GM12878 (cell line): ENCODE measurements around the gene DPM3. TPM values are rescaled to one million over a fixed set of nuclear protein-coding genes. Genes with fewer than 3 reads are reported as not detected.

ENCODE experiments used
- ATAC-seq: fragments of 200-7000 bp; cut with Tn5 transposase; 3 replicates; pipeline ENCODE4 v1.9.1; 2020; ENCODE audit warnings: mild to moderate bottlenecking, moderate library complexity
- BruUV-seq: library from RNA; stranded (reverse); fragments of 400-500 nt; replicated peaks from 2 replicates; lab custom pipeline; 2021; lab: Mats Ljungman, UMichigan
- CTCF ChIA-PET: fragments of 300-600 bp; sonication (Branson Sonifier 250); formaldehyde crosslinking; extraction: SDS; loops from one replicate; lab custom pipeline; 2021; ENCODE audit warnings: inconsistent platforms; lab: Yijun Ruan, JAX
- POLR2A ChIA-PET: fragments of 350-600 bp; formaldehyde crosslinking; extraction: SDS; loops from one replicate; lab custom pipeline; 2021; ENCODE audit warnings: inconsistent platforms; lab: Charles Lee
- RAD21 ChIA-PET: fragments of 300-600 bp; sonication (Branson Sonifier 250); formaldehyde crosslinking; loops from one replicate; lab custom pipeline; 2023; ENCODE audit warnings: antibody characterized with exemption; ENCODE audit not compliant: unreplicated experiment; lab: Charles Lee
- SMC1A ChIA-PET: fragments of 300-600 bp; sonication (Branson Sonifier 250); formaldehyde crosslinking; loops from one replicate; lab custom pipeline; 2023; ENCODE audit not compliant: unreplicated experiment, uncharacterized antibody; lab: Charles Lee
- DNase-seq: peaks from one replicate; pipeline ENCODE4 v3.0.0-alpha.2; 2011; ENCODE audit warnings: low read depth, low spot score
- FAIRE-seq: peaks from 3 replicates; lab custom pipeline; 2011; peaks lifted over from hg19 to GRCh38; lab: Jason Lieb, UNC
- H2AFZ ChIP-seq: 2 replicates; pipeline ENCODE4 v1.6.0; 2011; ENCODE audit warnings: low read depth, low read length, control low read depth; ENCODE audit not compliant: control insufficient read depth
- H3K27ac ChIP-seq: 2 replicates; pipeline ENCODE4 v1.5.1; 2011; ENCODE audit warnings: control low read depth; ENCODE audit not compliant: control insufficient read depth, insufficient read depth
- H3K27me3 ChIP-seq, 2 experiments: replicated peaks in 1 of 2; 2 replicates each; pipeline versions ENCODE4 v1.6.0 to v1.6.1; 2011; ENCODE audit warnings: low read length in 1 of 2; ENCODE audit not compliant: control insufficient read depth in 2 of 2, insufficient read depth in 2 of 2
- H3K36me3 ChIP-seq, 2 experiments: 2 replicates each; pipeline ENCODE4 v1.5.1; 2011; ENCODE audit warnings: low read length in 1 of 2; ENCODE audit not compliant: control insufficient read depth in 2 of 2, insufficient read depth in 2 of 2
- H3K4me1 ChIP-seq: 2 replicates; pipeline ENCODE4 v1.6.1; 2011; ENCODE audit warnings: mild to moderate bottlenecking, low read length, moderate library complexity, mixed read lengths; ENCODE audit not compliant: control insufficient read depth, insufficient read depth
- H3K4me2 ChIP-seq: 2 replicates; pipeline ENCODE4 v1.6.0; 2011; ENCODE audit warnings: control low read depth; ENCODE audit not compliant: control insufficient read depth, insufficient read depth
- H3K4me3 ChIP-seq: fragments of 200-600 bp; sonication (generic); 2 replicates; pipeline ENCODE4 v1.5.1; 2016
- H3K79me2 ChIP-seq: 2 replicates; pipeline ENCODE4 v1.6.0; 2011; ENCODE audit warnings: low read length; ENCODE audit not compliant: control insufficient read depth, insufficient read depth
- H3K9ac ChIP-seq: 2 replicates; pipeline ENCODE4 v1.8.0; 2011; ENCODE audit warnings: low read length, control low read depth, mixed read lengths; ENCODE audit not compliant: control insufficient read depth, insufficient read depth
- H3K9me3 ChIP-seq: replicated peaks from 3 replicates; pipeline ENCODE4 v1.5.1; 2011; ENCODE audit warnings: mild to moderate bottlenecking, low read length; ENCODE audit not compliant: control insufficient read depth, insufficient read depth
- H4K20me1 ChIP-seq: 2 replicates; pipeline ENCODE4 v1.6.0; 2011; ENCODE audit not compliant: control insufficient read depth, insufficient read depth
- ASH2L ChIP-seq: fragments of 300-600, 200-600 bp; sonication (generic); IDR thresholded peaks from 2 replicates; pipeline ENCODE4 v1.6.1; 2017; ENCODE audit warnings: low read depth, mild to moderate bottlenecking, borderline replicate concordance
- CREB1 ChIP-seq: IDR thresholded peaks from 2 replicates; pipeline ENCODE4 v1.6.1; 2012; ENCODE audit warnings: low read depth, mild to moderate bottlenecking, inconsistent platforms
- CTCF ChIP-seq, 3 experiments: IDR thresholded peaks in 2 of 3; conservative IDR thresholded peaks in 1 of 3; 2 replicates each; pipeline ENCODE4 v1.5.1; 2011; ENCODE audit warnings: low read depth in 3 of 3, low read length in 3 of 3, mild to moderate bottlenecking in 3 of 3, control low read depth in 2 of 3, moderate library complexity in 2 of 3, inconsistent platforms in 1 of 3, mixed read lengths in 1 of 3; ENCODE audit not compliant: control insufficient read depth in 2 of 3, insufficient read depth in 1 of 3; ENCODE audit errors: extremely low read depth in 1 of 3
- CUX1 ChIP-seq: IDR thresholded peaks from 2 replicates; pipeline ENCODE4 v1.6.1; 2012; ENCODE audit warnings: improper control_type of control experiment, low read depth, low read length; ENCODE audit not compliant: insufficient replicate concordance
- MLLT1 ChIP-seq: fragments of 450-650 bp; IDR thresholded peaks from 2 replicates; pipeline ENCODE4 v1.6.1; 2016; ENCODE audit warnings: mild to moderate bottlenecking
- MYB ChIP-seq: fragments of 150-350 bp; IDR thresholded peaks from 2 replicates; pipeline ENCODE4 v1.6.1; 2014; ENCODE audit warnings: mild to moderate bottlenecking, low read depth, low read length, borderline replicate concordance
- NFYA ChIP-seq: IDR thresholded peaks from 2 replicates; pipeline ENCODE4 v1.6.1; 2011; ENCODE audit warnings: low read depth, mild to moderate bottlenecking, low read length, improper control_type of control experiment, borderline replicate concordance
- NRF1 ChIP-seq: conservative IDR thresholded peaks from 2 replicates; pipeline ENCODE4 v1.6.1; 2011; ENCODE audit warnings: mild to moderate bottlenecking, low read depth, low read length, improper control_type of control experiment
- SUZ12 ChIP-seq: fragments of 200-600 bp; sonication (generic); IDR thresholded peaks from one replicate; pipeline ENCODE4 v1.6.1; 2018; ENCODE audit warnings: antibody characterized with exemption, mild to moderate bottlenecking; ENCODE audit not compliant: unreplicated experiment
- WGBS: methylation state at CpG from one replicate; pipeline ENCODE4 v1.1.6; 2016; ENCODE audit warnings: low lambda C conversion rate; ENCODE audit not compliant: insufficient replicate concordance, insufficient coverage; ENCODE audit errors: missing lambda C conversion rate; 5-methylcytosine and 5-hydroxymethylcytosine counted together
- in situ Hi-C: fragments of 300-500 bp; cut with MboI; formaldehyde crosslinking; loops from 9 replicates; pipeline ENCODE4 v1.14.3; 2018; ENCODE audit warnings: mixed read lengths
- intact Hi-C: fragments of 100-400 bp; cut with micrococcal nuclease; formaldehyde crosslinking; loops from one replicate; pipeline ENCODE4 v1.14.2; 2022; ENCODE audit not compliant: unreplicated experiment
- polyA plus RNA-seq, 11 experiments: library from polyadenylated mRNA; depleted of rRNA in 4 of 11; unstranded in 6 of 11; stranded (reverse) in 5 of 11; fragments of >200 nt; fragmentation: Nextera tagmentation in 4 of 11; fragmentation: Illumina TruSeq in 1 of 11; extraction: Ambion mirVana in 4 of 11; extraction: Trizol in 1 of 11; gene quantifications; 1 replicate in 1 of 11; 2 replicates in 10 of 11; pipeline versions ENCODE4 v1.2.1 to v1.2.3, GENCODE V29; 2011 to 2016; ENCODE audit warnings: inconsistent platforms in 2 of 11, missing spikeins in 2 of 11, low read depth in 1 of 11
- total RNA-seq, 4 experiments: library from RNA; depleted of rRNA in 3 of 4; stranded (reverse); fragments of >200 nt in 3 of 4; fragmentation: Illumina TruSeq in 1 of 4; extraction: Trizol in 1 of 4; gene quantifications; 2 replicates each; pipeline versions ENCODE4 v1.2.1 to v1.2.3, GENCODE V29; 2013 to 2021

DPM3 gene
- total and polyA plus RNA-seq, 10 of the 15 experiments (the other 5 are each of a cell fraction or from before 2014, with no cell fraction given): 5.9 to 78.7 (median 25.7) TPM

GRCh38 chr1:155166051-155166470, 25.7 kb upstream of the DPM3 start:
- Histone ChIP-seq H3K9ac (no peak overlapping the region), H3K4me2 (no peak overlapping the region), H3K79me2 (no peaks in the 10 kb centered on the region), H3K4me3 (no peak overlapping the region), H3K27me3 (no peaks in the 10 kb centered on the region), H3K9me3 (no peaks in the 10 kb centered on the region), H3K27ac (no peak overlapping the region), H3K4me1 (peaks cover 3% of the 10 kb centered on the region), H2AFZ (no peak overlapping the region), H3K36me3 (peaks cover 0 to 3% of the 10 kb centered on the region in 2 experiments; a peak in 1 of 4 replicates), H4K20me1 (no peaks in the 10 kb centered on the region)
- ChIA-PET SMC1A (interaction anchor here (1.8 to 5.9 kb wide), 5 partner anchors 31 to 75 kb away, joined by 6 to 37 read pairs (median 7); partner anchors contain the start of gene SLC50A1), POLR2A (interaction anchor here (0.6 to 1.3 kb wide), 3 partner anchors 12 to 75 kb away, joined by 3 to 5 read pairs (median 3); no protein-coding TSS in a partner anchor), RAD21 (interaction anchor here (0.8 to 5.1 kb wide), 3 partner anchors 15 to 76 kb away, joined by 3 to 71 read pairs (median 14); no protein-coding TSS in a partner anchor), CTCF (interaction anchor here (1.0 to 12.1 kb wide), 5 partner anchors 11 to 80 kb away, joined by 3 to 284 read pairs (median 13); no protein-coding TSS in a partner anchor)
- intact Hi-C loops (no loop called here), in situ Hi-C loops (loop anchor here (5.0 kb wide), 1 partner anchor 74 kb away; no protein-coding TSS in a partner anchor)
- DNase-seq (no peak), ATAC-seq (no peak), FAIRE-seq (no peak)
- no TSS peak for BruUV-seq
- TF ChIP-seq MLLT1 (no peak), ASH2L (no peak), MYB (no peak), CUX1 (no peak), CTCF (IDR thresholded peaks at IDR 0.05 in 2 of 3, conservative IDR thresholded peaks at IDR 0.05 in 1 of 3; ENCODE audit: control insufficient read depth in 2 of 3, extremely low read depth in 1 of 3, insufficient read depth in 1 of 3, low read depth in 3 of 3, low read length in 3 of 3) (no peak), NFYA (no peak), CREB1 (no peak), NRF1 (no peak), SUZ12 (no peak)
- 80% methylated on average over 8 of the region's 8 CpGs for WGBS
